Peyer's patch (tissue), 4 donors: ENCODE measurements around the gene ZNF496. TPM values are rescaled to one million over a fixed set of nuclear protein-coding genes. Genes with fewer than 3 reads are reported as not detected.

Experiments used
- DNase-seq, 3 donors: peaks; one replicate each; pipeline ENCODE4 v3.0.0-alpha.2; 2017 to 2019
- H3K27ac ChIP-seq, 4 donors: fragments of 200-600 bp; sonication (generic); one replicate each; pipeline ENCODE4 v1.5.1; 2016 to 2019
- H3K27me3 ChIP-seq, 2 donors: fragments of 200-600 bp; sonication (generic); one replicate each; pipeline ENCODE4 v1.5.1; 2019
- H3K36me3 ChIP-seq, 3 donors: fragments of 200-600 bp; sonication (generic); one replicate each; pipeline ENCODE4 v1.5.1; 2016 to 2019
- H3K4me1 ChIP-seq, 4 donors: fragments of 200-600 bp; sonication (generic); one replicate each; pipeline ENCODE4 v1.5.1; 2016 to 2019
- H3K4me3 ChIP-seq, 4 donors: fragments of 200-600 bp; sonication (generic); 1 replicate in 3 of 4; 2 replicates in 1 of 4; pipeline ENCODE4 v1.5.1; 2016 to 2019; ENCODE audit warnings: mild to moderate bottlenecking in 1 of 4
- H3K9me3 ChIP-seq, 4 donors: fragments of 200-600 bp; sonication (generic); one replicate each; pipeline ENCODE4 v1.5.1; 2016 to 2019; ENCODE audit warnings: mild to moderate bottlenecking in 1 of 4
- CTCF ChIP-seq, 6 experiments: fragments of 450-650 bp in 4 of 6; fragments of 200-600 bp in 2 of 6; sonication (generic) in 1 of 6; IDR thresholded peaks; one replicate each; pipeline ENCODE4 v1.5.1; 2017 to 2019; ENCODE audit warnings: antibody characterized with exemption in 6 of 6, mild to moderate bottlenecking in 3 of 6, moderate library complexity in 1 of 6
- POLR2A ChIP-seq, 2 donors: fragments of 450-650 bp; IDR thresholded peaks; one replicate each; pipeline ENCODE4 v1.5.1; 2017; ENCODE audit warnings: antibody characterized with exemption in 2 of 2, mild to moderate bottlenecking in 2 of 2, moderate library complexity in 2 of 2
- total RNA-seq, 4 donors: library from RNA; depleted of rRNA; stranded (reverse); fragments of >200 nt; gene quantifications; one replicate each; pipeline ENCODE4 v1.1.0, GENCODE V29; 2016

Gene ZNF496
- total RNA-seq, 4 donors from 2014 or later: 8.2 to 31.4 (median 23.5) TPM

- TF ChIP-seq POLR2A (IDR thresholded peaks at IDR 0.05) (no peak), CTCF (IDR thresholded peaks at IDR 0.05) (no peak)
- H3K9me3 ChIP-seq: no peaks in the 10 kb centered on the region
Measured at GRCh38 chr1:247352175-247352574, 20.5 kb upstream of the ZNF496 start.

GRCh38 chr1:247350587-247350986, 18.9 kb upstream of the ZNF496 start:
- TF ChIP-seq POLR2A (IDR thresholded peaks at IDR 0.05) (no peak), CTCF (IDR thresholded peaks at IDR 0.05) (no peak)
- Histone ChIP-seq H3K4me1 (no peaks in the 10 kb centered on the region), H3K27me3 (no peaks in the 10 kb centered on the region), H3K36me3 (no peaks in the 10 kb centered on the region), H3K27ac (no peak overlapping the region), H3K9me3 (no peaks in the 10 kb centered on the region), H3K4me3 (no peak overlapping the region)
- no peak for DNase-seq

More at GRCh38 chr1:247352175-247352574, 20.5 kb upstream of the ZNF496 start:
- Histone ChIP-seq H3K27ac (no peak overlapping the region), H3K27me3 (no peaks in the 10 kb centered on the region), H3K4me3 (no peak overlapping the region), H3K36me3 (no peaks in the 10 kb centered on the region), H3K4me1 (no peaks in the 10 kb centered on the region)
- no peak for DNase-seq

- Histone ChIP-seq H3K4me3 (peak overlapping the region in 2 of 4 donors; percentile 24 to 27), H3K9me3 (no peaks in the 10 kb centered on the region), H3K27ac (no peak overlapping the region), H3K27me3 (no peaks in the 10 kb centered on the region), H3K36me3 (no peaks in the 10 kb centered on the region), H3K4me1 (no peaks in the 10 kb centered on the region)
- TF ChIP-seq POLR2A (IDR thresholded peaks at IDR 0.05): no peak
- TF ChIP-seq CTCF (IDR thresholded peaks at IDR 0.05): no peak
- no peak for DNase-seq
Measured at GRCh38 chr1:247347477-247348222, 16.0 kb upstream of the ZNF496 start.

GRCh38 chr1:247345881-247346280, 14.2 kb upstream of the ZNF496 start:
- no peak overlapping the region for H3K4me3 ChIP-seq

GRCh38 chr1:247343801-247344200, 12.1 kb upstream of the ZNF496 start:
- no peak for TF ChIP-seq POLR2A (IDR thresholded peaks at IDR 0.05)
- no peak for TF ChIP-seq CTCF (IDR thresholded peaks at IDR 0.05)
- no peaks in the 10 kb centered on the region for H3K36me3 ChIP-seq
- H3K27ac ChIP-seq: no peak overlapping the region
- DNase-seq: no peak
- no peak overlapping the region for H3K4me3 ChIP-seq
- H3K4me1 ChIP-seq: no peaks in the 10 kb centered on the region
- H3K27me3 ChIP-seq: no peaks in the 10 kb centered on the region
- H3K9me3 ChIP-seq: no peaks in the 10 kb centered on the region

More at GRCh38 chr1:247345881-247346280, 14.2 kb upstream of the ZNF496 start:
- Histone ChIP-seq H3K9me3 (no peaks in the 10 kb centered on the region), H3K27me3 (no peaks in the 10 kb centered on the region), H3K27ac (no peak overlapping the region), H3K36me3 (no peaks in the 10 kb centered on the region), H3K4me1 (no peaks in the 10 kb centered on the region)
- DNase-seq: no peak
- TF ChIP-seq POLR2A (IDR thresholded peaks at IDR 0.05): no peak
- no peak for TF ChIP-seq CTCF (IDR thresholded peaks at IDR 0.05)
